ENCODE results near the gene MAD1L1. TPM values are rescaled to one million over a fixed set of nuclear protein-coding genes. Genes with fewer than 3 reads are reported as not detected.
"Not testable (repeated sequence)": the region's sequence is repeated elsewhere in the genome, so short reads cannot be mapped to it uniquely, and the experiment has no call there.

The MAD1L1 gene
- polyA plus RNA-seq, 6 donors from 2014 or later = 109 to 209 (median 158) TPM

DNA sequence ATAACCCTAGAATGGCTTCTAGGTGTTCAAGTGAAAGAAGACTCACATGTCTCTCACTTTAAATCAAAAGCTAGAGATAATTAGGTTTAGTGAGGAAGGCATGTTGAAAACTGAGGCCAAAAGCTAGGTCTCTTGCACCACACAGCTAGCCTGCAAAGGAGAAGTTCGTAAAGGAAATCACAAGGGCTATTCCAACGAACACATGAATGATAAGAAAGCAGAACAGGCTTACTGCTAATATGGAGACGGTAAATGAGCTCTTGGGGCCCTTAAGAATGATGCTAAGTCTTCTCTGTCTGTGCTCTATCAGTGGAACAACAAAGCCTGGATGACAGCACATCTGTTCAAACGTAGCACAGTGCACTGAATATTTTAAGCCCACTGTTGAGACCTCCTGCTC is 401.3 kb downstream of the MAD1L1 start:
- not testable (repeated sequence) for H3K27ac Mint-ChIP-seq; DNase-seq; ATAC-seq (ENCODE audit: low read depth in 2 of 2); H3K27me3 Mint-ChIP-seq; H3K4me3 Mint-ChIP-seq
- Mint-ChIP-seq H3K9me3 (peaks cover 8 to 25% (median 21%) of the 10 kb centered on the region in 7 donors), H3K36me3 (peaks cover 18 to 41% of the 10 kb centered on the region in 2 donors), H3K4me1 (peaks cover 6 to 13% (median 10%) of the 10 kb centered on the region in 3 donors)

DNA sequence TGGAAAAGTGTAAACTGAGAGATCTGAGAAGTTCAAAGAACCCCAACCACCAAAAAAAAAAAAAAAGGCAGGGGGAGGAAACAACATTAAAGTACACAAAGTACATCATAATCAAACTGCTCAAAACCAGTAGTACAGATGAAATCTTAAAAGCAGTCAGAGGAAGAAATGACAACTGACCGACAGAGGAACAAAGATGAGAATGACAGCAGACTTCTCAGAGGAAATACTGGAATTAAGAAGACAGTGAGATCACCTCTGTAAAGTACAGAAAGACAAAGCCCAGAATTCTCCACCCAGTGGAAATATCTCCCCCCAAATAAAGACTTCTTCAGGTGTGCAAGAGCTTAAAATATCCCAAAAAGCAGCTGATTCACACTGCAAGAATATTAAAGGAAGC is 403.1 kb downstream of the MAD1L1 start:
- peaks cover 16 to 35% of the 10 kb centered on the region in 2 donors for H3K36me3 Mint-ChIP-seq
- peaks cover 6 to 13% (median 10%) of the 10 kb centered on the region in 3 donors for H3K4me1 Mint-ChIP-seq
- not testable (repeated sequence) for DNase-seq; H3K27ac Mint-ChIP-seq; H3K27me3 Mint-ChIP-seq; ATAC-seq (ENCODE audit: low read depth in 2 of 2)
- H3K4me3 Mint-ChIP-seq = peak overlapping the region in 1 of 8 donors; percentile 3
- peaks cover 6 to 21% (median 15%) of the 10 kb centered on the region in 7 donors for H3K9me3 Mint-ChIP-seq

DNA sequence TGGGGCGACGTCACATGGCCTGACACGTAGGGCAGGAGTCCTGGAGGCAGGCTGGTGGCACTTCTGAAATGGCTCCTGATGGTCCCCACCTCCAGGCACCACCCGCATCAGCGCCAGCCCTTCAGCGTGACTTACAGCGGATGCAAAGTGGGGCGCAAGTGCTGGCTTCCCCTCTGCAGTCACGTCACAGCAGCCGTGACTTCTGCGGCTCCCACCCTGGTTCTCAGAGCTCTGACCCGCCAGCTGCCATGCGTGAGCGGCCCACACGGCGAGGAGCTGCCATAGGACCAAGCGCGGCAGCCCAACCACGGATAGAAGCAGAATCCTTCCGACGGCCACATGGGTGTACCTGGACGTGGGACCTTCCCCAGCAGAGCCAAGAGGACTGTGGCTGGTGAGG is 403.6 kb downstream of the MAD1L1 start:
- ATAC-seq (ENCODE audit: low read depth in 2 of 2) (no peak), DNase-seq (no peak)
- H3K9me3 Mint-ChIP-seq = peaks cover 4 to 19% (median 12%) of the 10 kb centered on the region in 7 donors
- peaks cover 6 to 13% (median 10%) of the 10 kb centered on the region in 3 donors for H3K4me1 Mint-ChIP-seq
- no peak overlapping the region for H3K4me3 Mint-ChIP-seq
- H3K27ac Mint-ChIP-seq = no peak overlapping the region
- no peaks in the 10 kb centered on the region for H3K27me3 Mint-ChIP-seq
- H3K36me3 Mint-ChIP-seq = peaks cover 16 to 32% of the 10 kb centered on the region in 2 donors

DNA sequence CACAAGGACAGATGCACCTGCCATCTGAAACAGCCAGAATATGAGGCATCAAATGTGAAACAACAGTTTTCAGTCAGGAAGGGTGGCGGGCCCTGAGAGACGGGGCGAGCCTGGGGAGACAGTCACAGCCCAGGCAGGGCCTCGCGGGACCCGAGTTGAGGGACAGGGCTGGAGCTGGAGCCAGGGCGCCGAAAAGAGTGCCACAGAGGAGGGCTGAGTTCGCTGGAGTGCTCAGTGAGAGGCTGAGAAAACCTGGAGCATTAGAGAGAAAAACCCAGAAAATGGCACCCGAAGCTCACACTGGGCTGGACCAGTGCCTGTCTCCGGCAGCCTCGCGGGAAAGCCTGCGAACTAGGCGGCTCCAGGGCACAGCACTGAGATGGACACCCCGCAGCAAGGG is 404.6 kb downstream of the MAD1L1 start:
- not testable (repeated sequence) for DNase-seq; ATAC-seq (ENCODE audit: low read depth in 2 of 2); H3K4me3 Mint-ChIP-seq; H3K27me3 Mint-ChIP-seq; H3K27ac Mint-ChIP-seq
- Mint-ChIP-seq H3K36me3 (peaks cover 14 to 29% of the 10 kb centered on the region in 2 donors), H3K9me3 (peaks cover 2 to 13% (median 9%) of the 10 kb centered on the region in 7 donors), H3K4me1 (peaks cover 6 to 10% (median 10%) of the 10 kb centered on the region in 3 donors)

DNA sequence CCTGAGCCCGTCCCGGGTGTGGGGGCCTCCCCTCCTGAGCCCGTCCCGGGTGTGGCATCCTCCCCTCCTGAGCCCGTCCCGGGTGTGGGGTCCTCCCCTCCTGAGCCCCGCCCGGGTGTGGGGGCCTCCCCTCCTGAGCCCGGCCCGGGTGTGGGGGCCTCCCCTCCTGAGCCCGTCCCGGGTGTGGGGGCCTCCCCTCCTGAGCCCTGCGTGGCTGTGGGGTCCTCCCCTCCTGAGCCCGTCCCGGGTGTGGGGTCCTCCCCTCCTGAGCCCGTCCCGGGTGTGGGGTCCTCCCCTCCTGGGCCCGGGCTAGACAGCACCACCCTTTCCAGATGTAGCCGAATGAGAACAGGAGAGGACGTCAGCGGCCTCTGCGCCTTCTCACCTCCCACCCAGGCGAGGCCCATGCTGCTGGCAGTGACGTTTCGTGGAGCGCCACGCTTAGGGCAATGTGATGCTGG is 405.2 kb downstream of the MAD1L1 start:
- DNase-seq; H3K27me3 Mint-ChIP-seq; ATAC-seq (ENCODE audit: low read depth in 2 of 2); H3K27ac Mint-ChIP-seq; H3K4me3 Mint-ChIP-seq: not testable (repeated sequence)
- H3K4me1 Mint-ChIP-seq = peaks cover 6 to 11% (median 10%) of the 10 kb centered on the region in 3 donors
- H3K9me3 Mint-ChIP-seq = peaks cover 2 to 12% (median 9%) of the 10 kb centered on the region in 7 donors
- peaks cover 16 to 29% of the 10 kb centered on the region in 2 donors for H3K36me3 Mint-ChIP-seq

DNA sequence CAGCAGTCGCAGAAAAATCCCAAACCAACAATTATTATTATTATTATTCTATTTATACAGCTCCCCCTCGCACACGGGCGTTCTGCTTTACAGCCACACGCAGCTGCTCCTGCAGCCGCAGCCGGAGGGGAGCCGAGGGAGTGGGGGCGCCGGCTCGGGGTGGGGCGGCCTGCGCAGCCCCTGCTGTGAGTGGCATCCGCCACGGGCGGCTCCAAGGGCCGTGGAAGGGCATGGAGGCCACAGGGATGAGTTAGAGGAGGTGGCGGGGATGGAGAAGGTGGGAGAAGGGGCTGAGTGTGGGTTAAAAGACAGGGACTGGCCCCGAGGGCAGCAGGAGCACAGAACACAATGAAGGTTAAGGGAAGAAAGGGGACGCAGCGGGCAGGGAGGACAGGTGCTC is 405.8 kb downstream of the MAD1L1 start:
- Mint-ChIP-seq H3K36me3 (peaks cover 17 to 26% of the 10 kb centered on the region in 2 donors), H3K9me3 (peaks cover 2 to 12% (median 7%) of the 10 kb centered on the region in 7 donors), H3K4me3 (peak overlapping the region in 1 of 8 donors; percentile 61)
- H3K4me1 Mint-ChIP-seq; H3K27me3 Mint-ChIP-seq; ATAC-seq (ENCODE audit: low read depth in 2 of 2); H3K27ac Mint-ChIP-seq; DNase-seq: not testable (repeated sequence)

DNA sequence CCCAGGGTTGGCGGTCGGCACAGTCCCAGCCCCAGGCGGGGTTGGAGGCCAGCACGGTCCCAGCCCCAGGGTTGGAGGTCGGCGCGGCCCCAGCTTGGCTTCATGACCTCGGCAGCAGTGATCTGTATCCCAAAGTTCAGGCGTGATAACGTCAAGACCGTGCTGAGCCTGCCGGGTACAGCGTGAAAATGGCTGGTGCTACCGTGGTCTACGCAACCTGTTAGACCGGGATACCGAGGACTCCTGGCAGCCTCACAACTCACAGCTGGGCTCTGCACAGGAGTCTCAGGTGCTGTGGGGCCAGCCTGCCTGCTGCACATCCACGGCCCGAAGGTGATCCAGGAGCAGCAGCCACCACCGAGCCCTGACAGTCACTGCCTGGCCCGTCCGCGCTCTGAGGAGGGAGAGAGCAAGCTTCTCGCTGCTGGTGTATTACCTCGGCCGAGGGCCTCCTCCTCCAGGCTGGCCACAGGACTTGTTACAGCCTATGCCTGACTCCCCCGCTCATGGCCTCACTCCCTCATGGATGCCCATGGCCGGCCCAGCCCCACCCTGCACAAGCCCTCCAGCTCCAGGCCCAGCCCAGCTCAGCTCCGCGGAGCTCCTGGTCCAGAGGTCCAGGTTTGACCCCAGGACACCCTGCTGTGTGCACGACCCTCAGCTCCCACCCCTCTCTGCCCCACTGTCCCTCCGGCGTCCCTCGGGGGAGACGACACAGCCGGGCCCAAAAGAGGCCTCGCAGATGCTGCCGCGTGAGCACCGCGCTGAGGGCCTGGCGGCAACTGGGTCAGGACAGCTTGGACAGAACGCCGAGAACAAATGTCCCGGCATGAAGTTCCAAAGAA is 406.6 kb downstream of the MAD1L1 start:
- no peaks in the 10 kb centered on the region for H3K27me3 Mint-ChIP-seq
- no peak overlapping the region for H3K4me3 Mint-ChIP-seq
- H3K9me3 Mint-ChIP-seq = peaks cover 2 to 12% (median 6%) of the 10 kb centered on the region in 7 donors
- no peak for DNase-seq
- ATAC-seq (ENCODE audit: low read depth in 2 of 2) = no peak
- H3K27ac Mint-ChIP-seq = no peak overlapping the region
- H3K36me3 Mint-ChIP-seq = peaks cover 17 to 18% of the 10 kb centered on the region in 2 donors
- peaks cover 8 to 14% (median 10%) of the 10 kb centered on the region in 3 donors for H3K4me1 Mint-ChIP-seq

DNA sequence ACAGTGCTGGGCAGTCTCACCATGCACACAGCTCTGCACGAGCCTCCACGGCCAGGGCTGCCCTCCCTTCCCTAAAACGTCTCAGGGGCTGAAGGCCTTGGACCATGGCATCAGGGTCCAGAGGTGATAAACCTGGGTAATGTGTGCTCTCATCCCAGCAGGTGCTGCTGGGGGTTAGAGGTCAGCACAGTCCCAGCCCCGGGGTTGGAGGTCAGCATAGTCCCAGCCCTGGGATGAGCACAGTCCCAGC is 407.2 kb downstream of the MAD1L1 start:
- peaks cover 2 to 11% (median 6%) of the 10 kb centered on the region in 7 donors for H3K9me3 Mint-ChIP-seq
- H3K4me1 Mint-ChIP-seq = peaks cover 8 to 19% (median 10%) of the 10 kb centered on the region in 3 donors
- DNase-seq; H3K4me3 Mint-ChIP-seq; H3K27me3 Mint-ChIP-seq; ATAC-seq (ENCODE audit: low read depth in 2 of 2); H3K27ac Mint-ChIP-seq: not testable (repeated sequence)
- H3K36me3 Mint-ChIP-seq = peaks cover 17% of the 10 kb centered on the region in 2 donors

DNA sequence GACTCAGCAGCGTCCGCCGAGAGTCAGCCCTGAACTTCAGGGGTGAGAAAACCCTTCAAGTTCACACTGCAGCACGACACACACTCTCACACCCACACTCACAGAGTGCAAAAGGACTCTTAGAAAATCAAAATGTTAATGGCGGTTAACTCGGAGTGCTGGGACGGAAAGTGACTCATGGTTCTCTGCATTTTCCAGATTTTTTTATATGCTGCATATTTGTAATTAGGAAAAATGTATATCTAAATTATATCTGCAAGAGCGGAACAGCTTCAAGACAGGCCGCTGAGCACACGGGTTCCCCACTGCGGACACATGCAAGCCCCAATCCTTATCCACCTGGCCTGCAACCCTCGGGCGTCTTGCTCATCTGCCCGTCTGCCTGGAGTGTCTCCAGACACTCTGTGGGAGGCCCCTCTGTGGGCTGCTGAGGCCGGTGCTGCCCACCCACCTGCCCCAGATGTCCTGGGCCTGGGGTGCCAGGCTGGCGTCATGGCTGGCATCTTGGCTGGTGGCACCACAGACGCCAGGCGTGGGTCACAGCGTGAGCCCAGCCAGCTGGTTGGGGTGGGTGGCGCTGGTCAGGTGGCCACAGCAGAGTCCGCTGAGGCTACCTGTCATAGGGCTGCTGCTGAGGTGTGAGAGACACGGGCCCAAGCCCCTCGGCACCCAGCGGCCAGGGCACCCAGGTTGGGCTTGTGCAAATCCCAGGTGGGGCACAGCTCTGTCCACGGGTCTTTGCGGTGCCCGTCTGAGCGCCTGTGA is 407.7 kb downstream of the MAD1L1 start:
- not testable (repeated sequence) for H3K9me3 Mint-ChIP-seq; ATAC-seq (ENCODE audit: low read depth in 2 of 2); H3K4me3 Mint-ChIP-seq; H3K27ac Mint-ChIP-seq; DNase-seq; H3K27me3 Mint-ChIP-seq
- Mint-ChIP-seq H3K36me3 (peaks cover 17% of the 10 kb centered on the region in 2 donors), H3K4me1 (peaks cover 11 to 24% (median 14%) of the 10 kb centered on the region in 3 donors)

DNA sequence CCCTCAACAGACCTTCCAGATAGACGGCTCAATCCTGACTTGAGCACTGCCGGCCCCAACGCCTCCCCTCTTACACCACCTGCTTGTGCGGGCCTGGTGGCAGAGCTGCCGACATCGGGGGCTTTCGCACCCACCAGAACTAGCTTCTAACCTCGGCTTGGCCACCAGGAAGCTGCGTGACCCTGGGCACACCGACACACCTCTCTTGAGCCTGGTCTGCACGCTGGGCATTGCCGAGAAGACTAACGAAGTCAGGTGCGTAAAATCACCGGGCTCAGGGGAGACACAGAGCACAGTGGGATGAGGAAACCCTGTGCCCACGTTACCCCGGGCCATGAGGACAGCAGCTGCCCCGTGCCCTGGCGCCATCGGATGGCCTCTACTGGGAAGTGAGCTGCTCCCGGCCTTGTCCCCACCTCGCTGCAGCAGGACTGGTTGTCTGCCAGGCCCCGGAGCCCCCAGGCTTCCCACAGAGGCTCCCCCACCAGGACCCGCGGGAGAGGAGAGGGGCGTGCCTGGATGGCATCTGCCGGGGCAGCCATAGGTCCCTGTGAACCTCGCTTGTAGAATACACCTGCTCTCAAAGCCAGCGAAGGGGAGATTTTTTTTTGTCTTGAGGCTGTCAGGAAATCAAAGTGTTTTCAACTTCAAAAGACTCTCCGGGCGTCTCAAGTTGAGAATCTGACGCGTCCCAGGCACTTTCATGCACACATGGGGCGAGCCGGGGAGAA is 408.4 kb downstream of the MAD1L1 start:
- H3K4me3 Mint-ChIP-seq; H3K27me3 Mint-ChIP-seq; H3K9me3 Mint-ChIP-seq; DNase-seq; H3K27ac Mint-ChIP-seq; ATAC-seq (ENCODE audit: low read depth in 2 of 2): not testable (repeated sequence)
- Mint-ChIP-seq H3K36me3 (peaks cover 10 to 13% of the 10 kb centered on the region in 2 donors), H3K4me1 (peaks cover 17 to 31% (median 21%) of the 10 kb centered on the region in 3 donors)

DNA sequence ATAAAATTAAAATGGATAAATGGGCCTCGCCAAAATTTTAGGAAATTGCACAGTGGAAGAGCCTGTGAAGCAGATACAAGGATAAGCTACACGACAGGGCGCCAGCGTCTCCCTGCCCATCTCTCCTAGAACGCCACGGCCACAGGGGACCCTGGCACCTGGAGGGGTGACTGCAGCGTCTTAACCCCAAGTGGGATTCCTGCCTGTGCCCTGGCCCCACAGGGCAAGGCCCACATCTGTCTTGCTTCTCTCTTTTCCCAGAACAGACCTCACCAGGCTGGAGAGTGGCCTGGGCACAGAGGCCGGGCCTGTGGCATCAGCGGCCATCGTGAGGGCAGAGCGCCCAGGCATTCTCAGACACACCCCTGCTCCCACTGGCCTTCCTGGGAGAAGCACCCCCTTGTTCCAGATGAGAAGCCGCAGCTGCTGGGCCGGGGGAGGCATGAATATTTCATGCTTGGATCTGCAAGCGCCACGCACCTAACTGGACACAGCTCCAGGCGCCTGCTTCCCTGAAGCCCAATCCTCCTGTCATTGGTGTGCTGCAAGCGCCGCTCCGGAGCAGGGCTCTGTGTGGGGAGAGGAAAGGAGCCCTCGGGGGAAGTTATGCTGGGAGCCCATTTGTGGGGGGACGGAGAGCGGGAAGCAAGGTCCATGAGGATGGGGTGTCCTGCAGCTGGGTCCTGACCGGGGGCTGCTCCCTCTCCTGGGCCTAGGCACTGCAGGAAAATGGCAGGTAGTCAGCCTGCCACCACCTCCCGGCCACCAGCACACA is 409.2 kb downstream of the MAD1L1 start:
- no peak for DNase-seq
- H3K9me3 Mint-ChIP-seq = peaks cover 0 to under 1% (median under 1%) of the 10 kb centered on the region in 7 donors
- no peaks in the 10 kb centered on the region for H3K27me3 Mint-ChIP-seq
- peak overlapping the region in 1 of 8 donors; percentile 30 for H3K4me3 Mint-ChIP-seq
- H3K4me1 Mint-ChIP-seq = peaks cover 20 to 36% (median 24%) of the 10 kb centered on the region in 3 donors
- no peak overlapping the region for H3K27ac Mint-ChIP-seq
- H3K36me3 Mint-ChIP-seq = peaks cover 3 to 8% of the 10 kb centered on the region in 2 donors
- no peak for ATAC-seq (ENCODE audit: low read depth in 2 of 2)

DNA sequence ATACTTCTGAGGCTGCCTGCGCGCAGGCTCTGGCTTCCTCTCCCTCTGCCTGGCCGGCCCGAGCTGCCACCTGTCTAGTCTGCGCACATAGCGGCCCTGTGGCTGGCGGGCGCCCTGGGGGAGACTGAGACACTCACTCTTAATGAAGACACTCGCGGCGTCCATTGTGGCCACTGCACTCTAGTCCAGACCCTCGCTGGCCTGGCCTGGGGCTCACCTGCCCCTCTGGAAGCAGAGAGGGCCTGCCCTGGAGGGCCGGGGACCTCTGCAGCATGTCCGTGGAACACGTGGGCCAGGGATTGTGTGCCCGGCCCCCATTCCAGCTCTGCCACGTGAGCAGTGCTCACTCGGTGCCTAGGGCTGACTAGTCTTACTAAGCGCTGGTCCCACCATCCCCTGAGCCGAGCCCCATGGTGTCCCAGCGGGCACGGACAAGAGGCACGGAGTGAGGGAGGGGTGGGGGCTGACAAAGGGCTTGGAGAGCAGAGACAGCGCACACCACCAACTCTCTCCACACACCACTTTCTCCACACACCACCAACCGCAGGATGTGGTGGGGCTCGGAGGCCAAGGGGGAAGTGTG is 413.4 kb downstream of the MAD1L1 start:
- Mint-ChIP-seq H3K27me3 (no peaks in the 10 kb centered on the region), H3K36me3 (peaks cover 0 to 7% of the 10 kb centered on the region in 2 donors), H3K4me1 (peaks cover 26 to 42% (median 32%) of the 10 kb centered on the region in 3 donors), H3K9me3 (no peaks in the 10 kb centered on the region), H3K4me3 (peak overlapping the region in 7 of 8 donors; percentile 31 to 79 (median 64)), H3K27ac (peak overlapping the region in 4 of 6 donors; percentile 78 to 95 (median 89))
- peak; percentile 51 to 58 for ATAC-seq (ENCODE audit: low read depth in 2 of 2)
- DNase-seq = no peak

Data from naive B cell (primary cell).